Suprapubic skin (tissue), 4 donors: ENCODE measurements around the gene HMGB4. TPM values are rescaled to one million over a fixed set of nuclear protein-coding genes. Genes with fewer than 3 reads are reported as not detected.

Experiments
- DNase-seq, 2 donors: peaks; one replicate each; pipeline ENCODE4 v3.0.0-alpha.2; 2019; ENCODE audit warnings: low spot score in 2 of 2
- H3K27ac ChIP-seq: fragments of 200-600 bp; sonication (generic); one replicate; pipeline ENCODE4 v1.5.1; 2019
- H3K27me3 ChIP-seq: fragments of 200-600 bp; sonication (generic); one replicate; pipeline ENCODE4 v1.5.1; 2019
- H3K36me3 ChIP-seq: fragments of 200-600 bp; sonication (generic); one replicate; pipeline ENCODE4 v1.5.1; 2019
- H3K4me1 ChIP-seq: fragments of 200-600 bp; sonication (generic); one replicate; pipeline ENCODE4 v1.5.1; 2019
- H3K4me3 ChIP-seq: fragments of 200-600 bp; sonication (generic); one replicate; pipeline ENCODE4 v1.5.1; 2019; ENCODE audit warnings: mild to moderate bottlenecking
- H3K9me3 ChIP-seq: fragments of 200-600 bp; sonication (generic); one replicate; pipeline ENCODE4 v1.5.1; 2019
- EP300 ChIP-seq: sonication (generic); formaldehyde crosslinking; IDR thresholded peaks from one replicate; pipeline ENCODE4 v1.6.1; 2017; ENCODE audit warnings: antibody characterized with exemption
- POLR2A ChIP-seq, 2 donors: fragments of 450-650 bp; IDR thresholded peaks; one replicate each; pipeline ENCODE4 v1.6.1; 2017; ENCODE audit warnings: antibody characterized with exemption in 2 of 2, mild to moderate bottlenecking in 2 of 2, moderate library complexity in 2 of 2
- POLR2AphosphoS5 ChIP-seq, 3 donors: sonication (generic); formaldehyde crosslinking; IDR thresholded peaks; one replicate each; pipeline ENCODE4 v1.6.1; 2017; ENCODE audit warnings: antibody characterized with exemption in 3 of 3
- WGBS: methylation state at CpG from one replicate; pipeline ENCODE4 v1.1.5; 2018; 5-methylcytosine and 5-hydroxymethylcytosine counted together
- total RNA-seq, 4 donors: library from RNA; depleted of rRNA; stranded (reverse); fragments of >200 nt; gene quantifications; one replicate each; pipeline ENCODE4 v1.1.0, GENCODE V29; 2016
- TF ChIP-seq, protein P1 (sequence below), 2 donors: fragments of 200-600 bp in 1 of 2; fragments of 450-650 bp in 1 of 2; sonication (generic) in 1 of 2; IDR thresholded peaks; one replicate each; pipeline ENCODE4 v1.5.1; 2016 to 2019; ENCODE audit warnings: antibody characterized with exemption in 2 of 2, mild to moderate bottlenecking in 1 of 2, moderate library complexity in 1 of 2

The HMGB4 gene
- total RNA-seq, 4 donors from 2014 or later = not detected

DNA sequence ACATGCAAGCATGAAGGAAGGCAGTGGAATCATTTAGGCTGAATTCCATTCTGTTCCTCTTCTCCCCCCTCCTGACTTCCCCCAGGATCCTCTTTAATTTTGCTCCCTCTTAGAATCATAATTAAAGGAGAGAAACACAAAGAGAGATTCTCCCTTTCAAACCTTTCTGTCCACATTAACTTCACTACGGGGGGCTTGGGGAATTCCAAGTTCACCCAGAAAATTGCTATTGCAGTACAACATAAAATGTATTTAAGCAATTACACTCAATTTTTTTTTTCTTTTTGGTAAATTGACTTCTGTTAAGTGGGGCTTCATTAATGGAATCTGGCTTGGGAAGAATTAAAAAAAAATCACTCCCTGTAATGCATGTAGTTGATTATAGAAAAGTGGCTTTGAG is 13.4 kb upstream of the HMGB4 start:
- no peaks in the 10 kb centered on the region for H3K9me3 ChIP-seq
- peaks cover 8% of the 10 kb centered on the region for H3K27me3 ChIP-seq
- TF ChIP-seq EP300 = no peak
- TF ChIP-seq POLR2A (IDR thresholded peaks at IDR 0.05) = no peak
- no peak for TF ChIP-seq POLR2AphosphoS5 (IDR thresholded peaks at IDR 0.05)
- TF ChIP-seq, protein P1, sequence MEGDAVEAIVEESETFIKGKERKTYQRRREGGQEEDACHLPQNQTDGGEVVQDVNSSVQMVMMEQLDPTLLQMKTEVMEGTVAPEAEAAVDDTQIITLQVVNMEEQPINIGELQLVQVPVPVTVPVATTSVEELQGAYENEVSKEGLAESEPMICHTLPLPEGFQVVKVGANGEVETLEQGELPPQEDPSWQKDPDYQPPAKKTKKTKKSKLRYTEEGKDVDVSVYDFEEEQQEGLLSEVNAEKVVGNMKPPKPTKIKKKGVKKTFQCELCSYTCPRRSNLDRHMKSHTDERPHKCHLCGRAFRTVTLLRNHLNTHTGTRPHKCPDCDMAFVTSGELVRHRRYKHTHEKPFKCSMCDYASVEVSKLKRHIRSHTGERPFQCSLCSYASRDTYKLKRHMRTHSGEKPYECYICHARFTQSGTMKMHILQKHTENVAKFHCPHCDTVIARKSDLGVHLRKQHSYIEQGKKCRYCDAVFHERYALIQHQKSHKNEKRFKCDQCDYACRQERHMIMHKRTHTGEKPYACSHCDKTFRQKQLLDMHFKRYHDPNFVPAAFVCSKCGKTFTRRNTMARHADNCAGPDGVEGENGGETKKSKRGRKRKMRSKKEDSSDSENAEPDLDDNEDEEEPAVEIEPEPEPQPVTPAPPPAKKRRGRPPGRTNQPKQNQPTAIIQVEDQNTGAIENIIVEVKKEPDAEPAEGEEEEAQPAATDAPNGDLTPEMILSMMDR (IDR thresholded peaks at IDR 0.05) = no peak
- H3K4me3 ChIP-seq = no peak overlapping the region
- 93% methylated on average over 1 of the region's 1 CpG for WGBS
- no peak for DNase-seq
- H3K27ac ChIP-seq = no peak overlapping the region
- H3K36me3 ChIP-seq = no peaks in the 10 kb centered on the region
- H3K4me1 ChIP-seq = no peaks in the 10 kb centered on the region

DNA sequence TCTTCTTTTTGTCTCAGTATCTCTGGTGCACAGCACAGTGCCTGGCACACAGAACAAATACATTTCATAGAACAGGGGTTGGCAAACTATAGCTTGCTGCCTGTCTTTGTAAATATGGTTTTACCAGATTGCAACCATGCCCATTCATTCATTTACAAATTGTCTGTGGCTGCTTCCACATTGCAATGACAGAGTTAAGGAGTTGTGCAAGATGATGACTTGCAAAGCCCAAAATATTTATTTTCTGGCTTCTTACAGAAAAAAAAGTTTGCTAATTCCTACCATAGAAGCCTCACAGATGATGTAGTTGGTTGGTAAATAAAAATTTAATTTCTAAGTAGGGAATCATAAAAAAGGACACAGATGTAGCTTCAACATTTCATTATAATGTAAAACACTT is 11.2 kb upstream of the HMGB4 start:
- no peak overlapping the region for H3K4me3 ChIP-seq
- no peaks in the 10 kb centered on the region for H3K9me3 ChIP-seq
- peaks cover 15% of the 10 kb centered on the region for H3K27me3 ChIP-seq
- no peak for DNase-seq
- no peak overlapping the region for H3K27ac ChIP-seq
- no peak for TF ChIP-seq POLR2AphosphoS5 (IDR thresholded peaks at IDR 0.05)
- TF ChIP-seq POLR2A (IDR thresholded peaks at IDR 0.05) = no peak
- TF ChIP-seq, protein P1 (IDR thresholded peaks at IDR 0.05) = no peak
- TF ChIP-seq EP300 = no peak
- no peaks in the 10 kb centered on the region for H3K4me1 ChIP-seq
- H3K36me3 ChIP-seq = no peaks in the 10 kb centered on the region

DNA sequence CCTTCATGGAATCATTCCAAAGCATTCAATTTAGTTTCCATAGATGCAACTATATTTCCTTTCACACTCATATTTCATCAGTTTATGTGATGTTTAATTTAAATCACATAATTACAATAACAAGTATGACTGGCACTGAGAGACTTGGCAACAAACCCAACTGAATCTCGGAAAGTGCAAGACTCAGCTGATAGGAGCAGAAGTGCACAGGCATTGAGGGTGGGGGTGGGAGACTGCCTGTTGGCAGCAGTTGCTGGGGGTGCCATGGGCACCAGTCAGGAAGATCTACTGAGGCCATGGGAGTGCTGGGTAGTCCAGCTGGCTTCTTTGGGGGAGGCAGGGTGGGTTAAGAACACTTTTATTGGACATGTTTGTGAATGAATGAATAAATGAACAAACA is 10.4 kb upstream of the HMGB4 start:
- Histone ChIP-seq H3K27ac (no peak overlapping the region), H3K27me3 (peaks cover 17% of the 10 kb centered on the region), H3K36me3 (no peaks in the 10 kb centered on the region), H3K9me3 (no peaks in the 10 kb centered on the region), H3K4me1 (no peaks in the 10 kb centered on the region), H3K4me3 (no peak overlapping the region)
- TF ChIP-seq, protein P1 (IDR thresholded peaks at IDR 0.05) = no peak
- TF ChIP-seq POLR2AphosphoS5 (IDR thresholded peaks at IDR 0.05) (no peak), EP300 (no peak), POLR2A (IDR thresholded peaks at IDR 0.05) (no peak)
- DNase-seq = no peak
- WGBS = 30% methylated on average over 1 of the region's 1 CpG

DNA sequence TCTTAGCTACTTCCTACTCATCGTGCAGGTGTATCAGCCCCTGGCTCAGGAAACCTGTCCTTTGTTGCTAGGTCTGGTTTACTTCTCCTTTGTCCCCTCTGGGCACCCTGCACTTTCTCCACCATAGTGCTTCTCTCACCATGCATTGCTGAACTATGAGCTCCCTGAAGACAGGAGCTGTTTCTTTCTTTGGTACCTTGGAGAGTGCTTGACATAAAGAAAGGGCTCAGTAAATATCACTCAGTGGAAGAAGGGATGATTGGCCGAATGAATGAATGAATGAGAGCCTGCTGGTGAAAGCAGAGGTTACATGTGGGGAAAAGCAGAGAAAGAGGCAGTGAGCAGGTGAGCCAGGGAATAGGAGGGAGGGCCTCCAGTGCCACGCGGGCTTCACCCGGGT is 9.8 kb upstream of the HMGB4 start:
- TF ChIP-seq EP300 (no peak), POLR2AphosphoS5 (IDR thresholded peaks at IDR 0.05) (no peak), POLR2A (IDR thresholded peaks at IDR 0.05) (no peak)
- TF ChIP-seq, protein P1 (IDR thresholded peaks at IDR 0.05) = no peak
- H3K4me3 ChIP-seq = no peak overlapping the region
- H3K27me3 ChIP-seq = peaks cover 17% of the 10 kb centered on the region
- no peaks in the 10 kb centered on the region for H3K9me3 ChIP-seq
- no peaks in the 10 kb centered on the region for H3K36me3 ChIP-seq
- no peak for DNase-seq
- no peak overlapping the region for H3K27ac ChIP-seq
- WGBS = 74% methylated on average over 5 of the region's 5 CpGs
- no peaks in the 10 kb centered on the region for H3K4me1 ChIP-seq

DNA sequence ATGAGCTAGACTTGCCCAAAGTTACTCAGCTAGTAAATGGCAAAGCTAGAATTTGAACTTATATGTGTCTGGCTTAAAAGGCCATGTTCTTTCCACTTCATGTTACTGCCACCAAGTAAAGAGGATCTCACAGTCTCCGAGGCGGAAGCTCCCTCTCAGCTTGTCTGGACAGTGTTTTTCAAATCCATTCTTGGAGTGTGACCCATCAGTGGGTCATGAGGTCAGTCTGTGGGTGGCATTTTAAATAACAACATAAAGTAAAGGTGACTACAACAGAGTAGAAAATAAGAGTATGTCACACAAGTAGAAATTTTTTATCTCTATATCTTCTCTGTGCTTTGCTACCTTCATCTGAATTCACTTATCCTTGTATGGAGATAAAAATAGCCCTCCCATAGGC is 3.2 kb upstream of the HMGB4 start:
- H3K4me1 ChIP-seq = no peaks in the 10 kb centered on the region
- no peak for TF ChIP-seq EP300
- no peak for TF ChIP-seq POLR2A (IDR thresholded peaks at IDR 0.05)
- no peak for TF ChIP-seq POLR2AphosphoS5 (IDR thresholded peaks at IDR 0.05)
- TF ChIP-seq, protein P1 (IDR thresholded peaks at IDR 0.05) = no peak
- no peak overlapping the region for H3K4me3 ChIP-seq
- H3K27me3 ChIP-seq = peaks cover 8% of the 10 kb centered on the region
- no peak overlapping the region for H3K27ac ChIP-seq
- WGBS = 77% methylated on average over 2 of the region's 2 CpGs
- no peaks in the 10 kb centered on the region for H3K36me3 ChIP-seq
- no peaks in the 10 kb centered on the region for H3K9me3 ChIP-seq
- DNase-seq = no peak
